Measurements from ENCODE around the gene NNMT. TPM values are rescaled to one million over a fixed set of nuclear protein-coding genes. Genes with fewer than 3 reads are reported as not detected.

The NNMT gene
- total RNA-seq, 1 donor from 2014 or later, result 394 TPM

DNA sequence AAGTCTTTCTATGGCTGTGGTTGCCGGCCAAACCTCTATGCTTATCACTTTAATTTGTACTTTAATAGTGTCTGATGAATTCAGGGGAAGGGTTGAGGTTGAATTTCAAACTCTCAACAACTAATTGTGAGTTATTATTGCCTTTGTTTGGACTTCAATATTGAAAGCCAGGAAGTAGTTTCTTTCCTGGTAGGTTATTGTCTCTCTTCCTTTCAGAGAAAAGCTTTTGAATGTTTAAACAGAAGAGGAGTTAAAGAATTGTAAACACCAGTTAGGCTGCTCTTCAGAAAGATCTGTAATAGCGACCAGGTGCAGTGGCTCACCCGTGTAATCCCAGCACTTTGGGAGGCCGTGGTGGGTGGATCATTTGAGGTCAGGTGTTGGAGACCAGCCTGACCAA, 22.2 kb downstream of the NNMT start:
- Histone ChIP-seq H3K4me1 (ENCODE audit: insufficient read depth, low read length) (peaks cover 10% of the 10 kb centered on the region), H3K9me3 (ENCODE audit: insufficient read depth, low read depth, low read length) (no peaks in the 10 kb centered on the region), H3K9ac (ENCODE audit: low read length) (no peak overlapping the region), H3K27me3 (ENCODE audit: insufficient read depth, low read length) (no peaks in the 10 kb centered on the region), H4K20me1 (ENCODE audit: insufficient read depth, low read length) (peaks cover 10% of the 10 kb centered on the region), H3K4me3 (ENCODE audit: insufficient read depth, low read depth, low read length) (no peak overlapping the region), H3K79me2 (ENCODE audit: insufficient read depth, low read length) (peaks cover 7% of the 10 kb centered on the region), H3K36me3 (ENCODE audit: insufficient read depth, low read length) (peaks cover 24% of the 10 kb centered on the region), H3K27ac (ENCODE audit: low read depth, low read length) (no peak overlapping the region), H3K4me2 (ENCODE audit: low read length) (no peak overlapping the region), H2AFZ (ENCODE audit: low read depth, low read length) (no peak overlapping the region)
- DNase-seq (ENCODE audit: low read depth) (no peak), FAIRE-seq (no peak)
- no peak overlapping the region for H3K27ac Mint-ChIP-seq (ENCODE audit: unreplicated experiment)
- peaks cover 20% of the 10 kb centered on the region for H3K36me3 Mint-ChIP-seq (ENCODE audit: low read depth, unreplicated experiment)
- no peak overlapping the region for H3K4me3 Mint-ChIP-seq (ENCODE audit: unreplicated experiment)
- H3K4me1 Mint-ChIP-seq (ENCODE audit: low read depth, unreplicated experiment), result peaks cover 39% of the 10 kb centered on the region
- no peaks in the 10 kb centered on the region for H3K27me3 Mint-ChIP-seq (ENCODE audit: low read depth, unreplicated experiment)
- no peaks in the 10 kb centered on the region for H3K9me3 Mint-ChIP-seq (ENCODE audit: unreplicated experiment)
- TF ChIP-seq, protein P1, sequence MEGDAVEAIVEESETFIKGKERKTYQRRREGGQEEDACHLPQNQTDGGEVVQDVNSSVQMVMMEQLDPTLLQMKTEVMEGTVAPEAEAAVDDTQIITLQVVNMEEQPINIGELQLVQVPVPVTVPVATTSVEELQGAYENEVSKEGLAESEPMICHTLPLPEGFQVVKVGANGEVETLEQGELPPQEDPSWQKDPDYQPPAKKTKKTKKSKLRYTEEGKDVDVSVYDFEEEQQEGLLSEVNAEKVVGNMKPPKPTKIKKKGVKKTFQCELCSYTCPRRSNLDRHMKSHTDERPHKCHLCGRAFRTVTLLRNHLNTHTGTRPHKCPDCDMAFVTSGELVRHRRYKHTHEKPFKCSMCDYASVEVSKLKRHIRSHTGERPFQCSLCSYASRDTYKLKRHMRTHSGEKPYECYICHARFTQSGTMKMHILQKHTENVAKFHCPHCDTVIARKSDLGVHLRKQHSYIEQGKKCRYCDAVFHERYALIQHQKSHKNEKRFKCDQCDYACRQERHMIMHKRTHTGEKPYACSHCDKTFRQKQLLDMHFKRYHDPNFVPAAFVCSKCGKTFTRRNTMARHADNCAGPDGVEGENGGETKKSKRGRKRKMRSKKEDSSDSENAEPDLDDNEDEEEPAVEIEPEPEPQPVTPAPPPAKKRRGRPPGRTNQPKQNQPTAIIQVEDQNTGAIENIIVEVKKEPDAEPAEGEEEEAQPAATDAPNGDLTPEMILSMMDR (IDR thresholded peaks at IDR 0.05; ENCODE audit: insufficient read depth, low read depth, low read length), result no peak
- no peak for TF ChIP-seq EZH2 (IDR thresholded peaks at IDR 0.05; ENCODE audit: insufficient read depth, low read length)

DNA sequence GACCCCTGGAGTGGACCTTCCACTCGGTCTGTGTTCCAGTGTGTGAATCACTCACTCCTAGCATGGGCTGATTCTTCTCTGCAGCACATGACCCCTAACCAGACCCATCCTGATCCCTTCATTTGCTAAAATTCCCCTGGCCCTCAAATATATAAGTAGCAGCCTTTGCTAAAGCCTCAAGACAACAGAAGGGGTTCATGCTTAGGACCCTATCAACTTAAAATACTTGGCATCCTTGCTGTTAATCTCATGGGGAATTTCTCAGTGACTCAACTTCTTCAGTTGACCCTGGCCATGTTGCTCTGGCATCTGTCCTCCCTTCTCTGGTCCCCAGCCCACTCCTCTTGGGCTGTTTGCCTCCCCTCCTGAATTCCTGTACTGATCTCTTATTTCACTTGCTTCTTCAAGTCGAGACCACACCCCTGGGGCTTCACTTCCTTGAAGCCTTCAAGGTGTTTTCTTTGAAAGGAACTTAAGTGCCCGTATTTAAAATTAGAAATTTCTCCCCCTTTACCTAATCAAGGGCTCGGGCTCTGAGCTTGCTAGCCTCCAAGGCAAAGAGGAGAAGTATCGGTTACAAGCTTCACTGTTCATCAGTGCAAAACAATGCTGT, 23.6 kb downstream of the NNMT start:
- peaks cover 15% of the 10 kb centered on the region for H3K36me3 ChIP-seq (ENCODE audit: insufficient read depth, low read length)
- no peak overlapping the region for H3K4me3 ChIP-seq (ENCODE audit: insufficient read depth, low read depth, low read length)
- H3K9me3 ChIP-seq (ENCODE audit: insufficient read depth, low read depth, low read length), result no peaks in the 10 kb centered on the region
- no peak overlapping the region for H2AFZ ChIP-seq (ENCODE audit: low read depth, low read length)
- no peaks in the 10 kb centered on the region for H3K79me2 ChIP-seq (ENCODE audit: insufficient read depth, low read length)
- H4K20me1 ChIP-seq (ENCODE audit: insufficient read depth, low read length), result no peaks in the 10 kb centered on the region
- Mint-ChIP-seq H3K27me3 (ENCODE audit: low read depth, unreplicated experiment) (no peaks in the 10 kb centered on the region), H3K4me3 (ENCODE audit: unreplicated experiment) (no peak overlapping the region), H3K36me3 (ENCODE audit: low read depth, unreplicated experiment) (peaks cover 17% of the 10 kb centered on the region), H3K9me3 (ENCODE audit: unreplicated experiment) (no peaks in the 10 kb centered on the region), H3K27ac (ENCODE audit: unreplicated experiment) (peak overlapping the region; percentile 62), H3K4me1 (ENCODE audit: low read depth, unreplicated experiment) (peaks cover 40% of the 10 kb centered on the region)
- no peak for FAIRE-seq
- no peak overlapping the region for H3K27ac ChIP-seq (ENCODE audit: low read depth, low read length)
- H3K4me2 ChIP-seq (ENCODE audit: low read length), result no peak overlapping the region
- no peak for DNase-seq (ENCODE audit: low read depth)
- H3K4me1 ChIP-seq (ENCODE audit: insufficient read depth, low read length), result peaks cover 10% of the 10 kb centered on the region
- no peak for TF ChIP-seq EZH2 (IDR thresholded peaks at IDR 0.05; ENCODE audit: insufficient read depth, low read length)
- TF ChIP-seq, protein P1 (IDR thresholded peaks at IDR 0.05; ENCODE audit: insufficient read depth, low read depth, low read length), result no peak
- H3K27me3 ChIP-seq (ENCODE audit: insufficient read depth, low read length), result no peaks in the 10 kb centered on the region
- no peak overlapping the region for H3K9ac ChIP-seq (ENCODE audit: low read length)

DNA sequence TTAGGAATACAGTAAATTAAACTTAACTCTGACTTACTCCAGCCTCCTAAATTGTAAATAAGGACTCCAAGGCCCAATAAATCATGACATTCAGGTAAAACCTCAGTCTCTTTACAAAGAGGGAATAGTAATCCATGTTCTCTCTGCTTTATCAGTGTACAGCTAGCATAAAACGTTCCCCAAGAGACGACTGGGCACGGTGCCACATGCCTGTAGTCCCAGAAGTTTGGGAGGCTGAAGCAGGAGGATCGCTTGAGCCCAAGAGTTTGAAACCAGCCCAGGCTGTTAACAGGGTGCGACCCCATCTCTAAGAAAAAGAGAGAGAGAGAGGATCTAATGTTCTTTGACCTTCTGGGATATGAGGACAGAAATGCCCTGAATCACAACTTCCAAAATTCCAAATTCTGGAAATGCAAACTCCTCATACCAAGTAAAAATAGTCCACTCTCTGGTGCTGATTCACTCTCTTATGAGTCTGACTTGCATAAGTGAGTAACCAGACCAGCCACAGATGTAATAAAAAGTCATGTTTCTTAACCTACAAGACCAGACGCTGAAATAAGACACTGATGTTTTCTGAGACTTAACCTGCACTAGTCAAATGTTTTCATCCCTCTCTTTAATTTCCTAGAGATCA, 25.5 kb downstream of the NNMT start:
- Histone ChIP-seq H3K79me2 (ENCODE audit: insufficient read depth, low read length) (no peaks in the 10 kb centered on the region), H2AFZ (ENCODE audit: low read depth, low read length) (no peak overlapping the region), H3K9ac (ENCODE audit: low read length) (no peak overlapping the region), H3K27ac (ENCODE audit: low read depth, low read length) (no peak overlapping the region), H3K4me3 (ENCODE audit: insufficient read depth, low read depth, low read length) (no peak overlapping the region), H3K27me3 (ENCODE audit: insufficient read depth, low read length) (no peaks in the 10 kb centered on the region), H3K9me3 (ENCODE audit: insufficient read depth, low read depth, low read length) (no peaks in the 10 kb centered on the region), H3K4me1 (ENCODE audit: insufficient read depth, low read length) (peaks cover 10% of the 10 kb centered on the region), H4K20me1 (ENCODE audit: insufficient read depth, low read length) (no peaks in the 10 kb centered on the region), H3K4me2 (ENCODE audit: low read length) (no peak overlapping the region), H3K36me3 (ENCODE audit: insufficient read depth, low read length) (peaks cover 1% of the 10 kb centered on the region)
- DNase-seq (ENCODE audit: low read depth), result peak; percentile 92
- Mint-ChIP-seq H3K9me3 (ENCODE audit: unreplicated experiment) (no peaks in the 10 kb centered on the region), H3K27ac (ENCODE audit: unreplicated experiment) (peak overlapping the region; percentile 15), H3K4me3 (ENCODE audit: unreplicated experiment) (no peak overlapping the region), H3K4me1 (ENCODE audit: low read depth, unreplicated experiment) (peaks cover 36% of the 10 kb centered on the region), H3K36me3 (ENCODE audit: low read depth, unreplicated experiment) (peaks cover 2% of the 10 kb centered on the region), H3K27me3 (ENCODE audit: low read depth, unreplicated experiment) (no peaks in the 10 kb centered on the region)
- FAIRE-seq, result peak; percentile 92
- TF ChIP-seq EZH2 (IDR thresholded peaks at IDR 0.05; ENCODE audit: insufficient read depth, low read length), result no peak
- TF ChIP-seq, protein P1 (IDR thresholded peaks at IDR 0.05; ENCODE audit: insufficient read depth, low read depth, low read length), result no peak
